Midbrain (tissue), 1 donor: ENCODE data around the gene TCHHL1.
"Not testable (repeated sequence)": the region's sequence is repeated elsewhere in the genome, so short reads cannot be mapped to it uniquely, and the experiment has no call there.

Experiments used
- DNase-seq: peaks from one replicate; lab custom pipeline; 2025; lab: John Stamatoyannopoulos, UW

The TCHHL1 gene

GRCh38 chr1:152086760-152087159 is 2.1 kb downstream of the TCHHL1 start:
- DNase-seq = no peak

- DNase-seq = no peak
Measured at GRCh38 chr1:152084853-152085252, 4.0 kb downstream of the TCHHL1 start.

GRCh38 chr1:152081026-152081425 is 7.8 kb downstream of the TCHHL1 start:
- DNase-seq = not testable (repeated sequence)

GRCh38 chr1:152080494-152080893 is 8.4 kb downstream of the TCHHL1 start:
- DNase-seq = not testable (repeated sequence)

GRCh38 chr1:152078831-152079441 is 9.9 kb downstream of the TCHHL1 start:
- DNase-seq = no peak

GRCh38 chr1:152072311-152072710 is 16.6 kb downstream of the TCHHL1 start:
- DNase-seq = no peak

- DNase-seq = no peak
Measured at GRCh38 chr1:152071123-152071522, 17.7 kb downstream of the TCHHL1 start.

- DNase-seq = no peak
Measured at GRCh38 chr1:152067929-152068328, 20.9 kb downstream of the TCHHL1 start.

- no peak for DNase-seq
Measured at GRCh38 chr1:152067150-152067549, 21.7 kb downstream of the TCHHL1 start.

- DNase-seq = no peak
Measured at GRCh38 chr1:152061952-152062351, 26.9 kb downstream of the TCHHL1 start.

- no peak for DNase-seq
Measured at GRCh38 chr1:152053375-152053774, 35.5 kb downstream of the TCHHL1 start.

GRCh38 chr1:152052606-152053005 is 36.3 kb downstream of the TCHHL1 start:
- peak; percentile 88 for DNase-seq

- no peak for DNase-seq
Measured at GRCh38 chr1:152050886-152051675, 37.8 kb downstream of the TCHHL1 start.

GRCh38 chr1:152049291-152050083 is 39.4 kb downstream of the TCHHL1 start:
- DNase-seq = no peak

- no peak for DNase-seq
Measured at GRCh38 chr1:152048416-152049009, 40.4 kb downstream of the TCHHL1 start.

GRCh38 chr1:152047730-152048415 is 41.0 kb downstream of the TCHHL1 start:
- DNase-seq = peak; percentile 52

- DNase-seq = no peak
Measured at GRCh38 chr1:152047413-152047729, 41.5 kb downstream of the TCHHL1 start.

- DNase-seq = no peak
Measured at GRCh38 chr1:152044386-152044785, 44.5 kb downstream of the TCHHL1 start.

- no peak for DNase-seq
Measured at GRCh38 chr1:152043870-152044269, 45.0 kb downstream of the TCHHL1 start.

GRCh38 chr1:152042030-152042429 is 46.8 kb downstream of the TCHHL1 start:
- DNase-seq = no peak

GRCh38 chr1:152039886-152040285 is 49.0 kb downstream of the TCHHL1 start:
- no peak for DNase-seq

- DNase-seq = no peak
Measured at GRCh38 chr1:152039461-152039860, 49.4 kb downstream of the TCHHL1 start.
